ENCODE data around the gene BTBD10. TPM values are rescaled to one million over a fixed set of nuclear protein-coding genes. Genes with fewer than 3 reads are reported as not detected.

BTBD10 gene
- total RNA-seq, 6 experiments from 2014 or later: 4.8 to 11.0 (median 7.3) TPM

DNA sequence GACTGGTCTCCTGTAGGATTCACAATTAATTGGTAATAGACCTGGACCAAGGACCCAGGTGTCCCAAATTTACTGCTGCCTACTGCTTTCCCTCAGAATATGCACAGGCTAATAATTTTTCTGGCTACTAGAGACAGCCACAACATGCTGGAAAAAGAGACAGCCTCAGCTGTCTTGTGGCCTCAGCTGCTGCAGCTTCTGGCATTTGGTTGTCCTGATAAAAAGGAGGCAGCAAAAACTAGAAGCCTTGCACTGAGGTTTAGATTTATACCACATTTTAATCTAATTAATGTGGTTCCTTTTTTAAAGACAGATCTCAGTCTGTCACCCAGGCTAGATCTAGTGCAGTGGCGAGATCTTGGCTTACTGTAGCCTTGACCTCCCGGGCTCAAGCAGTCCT, 89.8 kb downstream of the BTBD10 start:
- H3K27ac ChIP-seq: no peak overlapping the region
- H3K4me1 ChIP-seq: no peaks in the 10 kb centered on the region
- TF ChIP-seq, protein P1, sequence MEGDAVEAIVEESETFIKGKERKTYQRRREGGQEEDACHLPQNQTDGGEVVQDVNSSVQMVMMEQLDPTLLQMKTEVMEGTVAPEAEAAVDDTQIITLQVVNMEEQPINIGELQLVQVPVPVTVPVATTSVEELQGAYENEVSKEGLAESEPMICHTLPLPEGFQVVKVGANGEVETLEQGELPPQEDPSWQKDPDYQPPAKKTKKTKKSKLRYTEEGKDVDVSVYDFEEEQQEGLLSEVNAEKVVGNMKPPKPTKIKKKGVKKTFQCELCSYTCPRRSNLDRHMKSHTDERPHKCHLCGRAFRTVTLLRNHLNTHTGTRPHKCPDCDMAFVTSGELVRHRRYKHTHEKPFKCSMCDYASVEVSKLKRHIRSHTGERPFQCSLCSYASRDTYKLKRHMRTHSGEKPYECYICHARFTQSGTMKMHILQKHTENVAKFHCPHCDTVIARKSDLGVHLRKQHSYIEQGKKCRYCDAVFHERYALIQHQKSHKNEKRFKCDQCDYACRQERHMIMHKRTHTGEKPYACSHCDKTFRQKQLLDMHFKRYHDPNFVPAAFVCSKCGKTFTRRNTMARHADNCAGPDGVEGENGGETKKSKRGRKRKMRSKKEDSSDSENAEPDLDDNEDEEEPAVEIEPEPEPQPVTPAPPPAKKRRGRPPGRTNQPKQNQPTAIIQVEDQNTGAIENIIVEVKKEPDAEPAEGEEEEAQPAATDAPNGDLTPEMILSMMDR (IDR thresholded peaks at IDR 0.05): no peak
- no peak for TF ChIP-seq POLR2A (IDR thresholded peaks at IDR 0.05)
- H3K36me3 ChIP-seq: peaks cover 0 to 94% (median 47%) of the 10 kb centered on the region in 4 donors
- DNase-seq (no peak), ATAC-seq (no peak)
- WGBS (ENCODE audit: insufficient coverage, low coverage, low lambda C conversion rate, missing lambda C conversion rate): no CpG with 5 or more reads among the region's 2 CpGs
- no peaks in the 10 kb centered on the region for H3K27me3 ChIP-seq
- intact Hi-C loops (cut with DNase I): no loop called here
- no peaks in the 10 kb centered on the region for H3K9me3 ChIP-seq
- no peak overlapping the region for H3K4me3 ChIP-seq

DNA sequence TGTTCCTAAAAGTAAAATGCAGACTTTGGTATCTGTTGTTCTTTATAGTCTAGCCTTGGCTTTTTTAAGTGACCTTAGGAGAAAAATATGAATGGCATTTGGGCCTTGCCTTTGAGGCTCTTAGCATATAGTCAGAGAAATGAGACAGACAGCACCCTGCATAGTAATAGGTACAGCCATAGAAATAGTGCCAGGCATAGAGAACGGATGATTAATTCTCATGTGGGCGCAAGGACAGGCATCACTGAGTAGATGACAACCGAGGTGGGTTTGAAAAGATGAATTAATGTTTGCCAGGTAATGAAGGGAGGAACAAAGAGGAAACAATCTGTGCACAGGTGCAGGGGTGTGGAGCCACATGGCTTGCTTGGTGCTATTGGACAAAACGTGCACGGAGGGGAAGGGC, 95.0 kb downstream of the BTBD10 start:
- Histone ChIP-seq H3K4me1 (no peaks in the 10 kb centered on the region), H3K4me3 (no peak overlapping the region), H3K27me3 (no peaks in the 10 kb centered on the region), H3K27ac (no peak overlapping the region), H3K36me3 (peaks cover 0 to 92% (median 44%) of the 10 kb centered on the region in 4 donors), H3K9me3 (no peaks in the 10 kb centered on the region)
- no peak for TF ChIP-seq POLR2A (IDR thresholded peaks at IDR 0.05)
- TF ChIP-seq, protein P1 (IDR thresholded peaks at IDR 0.05): no peak
- no peak for DNase-seq
- intact Hi-C loops (cut with DNase I): no loop called here
- no peak for ATAC-seq
- WGBS (ENCODE audit: insufficient coverage, low coverage, low lambda C conversion rate, missing lambda C conversion rate): 79% methylated on average over 4 of the region's 5 CpGs

DNA sequence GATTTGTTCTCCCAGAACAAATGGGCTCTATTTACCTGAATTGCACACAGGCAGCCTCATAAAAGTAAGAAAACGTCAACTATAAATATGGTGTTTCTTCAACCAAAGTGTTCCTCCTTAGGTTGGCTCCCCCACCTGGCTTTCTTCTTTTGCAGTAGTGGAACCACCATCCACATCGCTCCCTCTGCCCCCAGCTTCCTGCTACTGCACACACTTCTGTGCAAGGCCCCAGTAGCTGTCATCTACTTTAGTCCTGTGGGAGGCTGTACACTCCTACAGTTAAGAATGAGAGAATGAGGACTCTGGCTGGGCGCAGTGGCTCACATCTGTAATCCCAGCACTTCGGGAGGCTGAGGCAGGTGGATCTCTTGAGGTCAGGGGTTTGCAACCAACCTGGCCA, 95.9 kb downstream of the BTBD10 start:
- intact Hi-C loops (cut with DNase I): no loop called here
- H3K27me3 ChIP-seq: no peaks in the 10 kb centered on the region
- H3K4me1 ChIP-seq: no peaks in the 10 kb centered on the region
- peaks cover 0 to 90% (median 42%) of the 10 kb centered on the region in 4 donors for H3K36me3 ChIP-seq
- TF ChIP-seq, protein P1 (IDR thresholded peaks at IDR 0.05): no peak
- no peak for TF ChIP-seq POLR2A (IDR thresholded peaks at IDR 0.05)
- 97% methylated on average over 4 of the region's 4 CpGs for WGBS (ENCODE audit: insufficient coverage, low coverage, low lambda C conversion rate, missing lambda C conversion rate)
- no peak overlapping the region for H3K4me3 ChIP-seq
- H3K27ac ChIP-seq: no peak overlapping the region
- H3K9me3 ChIP-seq: no peaks in the 10 kb centered on the region
- ATAC-seq: no peak
- DNase-seq: no peak

DNA sequence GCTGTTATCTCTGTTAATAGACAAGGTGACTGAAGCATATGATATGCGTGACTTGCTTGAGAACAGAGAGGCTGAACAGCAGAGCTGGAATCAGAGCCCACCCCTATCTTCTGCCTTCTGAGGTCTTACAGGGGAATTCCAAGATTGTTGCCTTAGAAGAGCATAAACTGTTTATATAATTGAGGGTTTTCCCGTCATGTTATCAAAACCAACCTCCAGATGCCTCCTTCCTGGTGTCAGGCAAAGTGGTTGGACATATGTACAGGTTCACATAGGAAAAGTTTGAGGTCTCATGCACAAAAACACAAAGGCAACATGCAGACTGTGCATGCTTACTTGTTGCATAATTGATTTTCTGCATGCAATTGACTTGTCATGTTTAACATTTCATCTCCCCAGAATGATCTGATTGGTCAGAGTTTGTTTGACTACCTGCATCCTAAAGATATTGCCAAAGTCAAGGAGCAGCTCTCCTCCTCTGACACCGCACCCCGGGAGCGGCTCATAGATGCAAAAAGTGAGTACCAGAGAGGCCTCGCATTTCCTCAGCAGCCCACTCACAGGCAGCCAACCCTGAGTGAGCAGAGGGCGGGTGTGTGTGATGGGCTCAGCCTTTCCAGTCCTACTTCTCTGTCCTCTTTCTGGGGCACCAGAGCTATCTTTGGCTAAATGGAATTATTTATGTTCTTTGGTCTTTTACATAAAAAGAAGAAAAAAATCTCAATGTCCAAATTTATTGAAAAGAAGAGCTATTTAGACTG, 96.6 kb downstream of the BTBD10 start:
- DNase-seq (no peak), ATAC-seq (no peak)
- Histone ChIP-seq H3K9me3 (no peaks in the 10 kb centered on the region), H3K4me1 (no peaks in the 10 kb centered on the region), H3K27ac (no peak overlapping the region), H3K36me3 (peaks cover 0 to 90% (median 41%) of the 10 kb centered on the region in 4 donors), H3K27me3 (no peaks in the 10 kb centered on the region), H3K4me3 (no peak overlapping the region)
- TF ChIP-seq, protein P1 (IDR thresholded peaks at IDR 0.05): no peak
- TF ChIP-seq POLR2A (IDR thresholded peaks at IDR 0.05): no peak
- intact Hi-C loops (cut with DNase I): no loop called here
- WGBS (ENCODE audit: insufficient coverage, low coverage, low lambda C conversion rate, missing lambda C conversion rate): 84% methylated on average over 7 of the region's 7 CpGs
